H9 (cell line): ENCODE results near the gene XIRP2. TPM values are rescaled to one million over a fixed set of nuclear protein-coding genes. Genes with fewer than 3 reads are reported as not detected.

Experiments used
- DNase-seq: peaks from one replicate; pipeline ENCODE4 v3.0.0-alpha.2; 2017
- H2AFZ ChIP-seq: one replicate; pipeline ENCODE4 v1.6.1; 2013; ENCODE audit warnings: mild to moderate bottlenecking, low read length, control low read depth, moderate library complexity
- H2AK5ac ChIP-seq: 2 replicates; pipeline ENCODE4 v1.6.1; 2013; ENCODE audit warnings: low read length, control low read depth, mixed read lengths; ENCODE audit not compliant: insufficient read length
- H2BK120ac ChIP-seq: one replicate; pipeline ENCODE4 v1.6.1; 2013; ENCODE audit warnings: low read depth, mild to moderate bottlenecking, low read length, control low read depth, inconsistent platforms; ENCODE audit not compliant: poor library complexity, severe bottlenecking
- H2BK12ac ChIP-seq: 2 replicates; pipeline ENCODE4 v1.6.1; 2013; ENCODE audit warnings: low read length, control low read depth, mixed read lengths, low read depth; ENCODE audit not compliant: insufficient read length
- H2BK15ac ChIP-seq: 2 replicates; pipeline ENCODE4 v1.6.1; 2013; ENCODE audit warnings: low read depth, low read length, control low read depth
- H2BK20ac ChIP-seq: one replicate; pipeline ENCODE4 v1.6.1; 2013; ENCODE audit warnings: low read depth, mild to moderate bottlenecking, low read length, control low read depth, inconsistent platforms; ENCODE audit not compliant: poor library complexity, severe bottlenecking
- H2BK5ac ChIP-seq: 2 replicates; pipeline ENCODE4 v1.6.1; 2013; ENCODE audit warnings: low read length, control low read depth, mixed read lengths; ENCODE audit not compliant: insufficient read length
- H3K14ac ChIP-seq: 2 replicates; pipeline ENCODE4 v1.6.1; 2013; ENCODE audit warnings: low read length, control low read depth; ENCODE audit not compliant: insufficient read depth
- H3K18ac ChIP-seq: 2 replicates; pipeline ENCODE4 v1.6.1; 2013; ENCODE audit warnings: low read depth, mild to moderate bottlenecking, mixed read lengths, low read length, control low read depth; ENCODE audit not compliant: insufficient read length
- H3K23ac ChIP-seq: 2 replicates; pipeline ENCODE4 v1.6.1; 2013; ENCODE audit warnings: low read length, control low read depth, mixed read lengths, low read depth; ENCODE audit not compliant: insufficient read length
- H3K23me2 ChIP-seq: 2 replicates; pipeline ENCODE4 v1.6.1; 2013; ENCODE audit warnings: low read depth, mild to moderate bottlenecking, mixed read lengths, low read length, control low read depth; ENCODE audit not compliant: insufficient read length, poor library complexity, severe bottlenecking
- H3K27ac ChIP-seq: 2 replicates; pipeline ENCODE4 v1.5.1; 2013; ENCODE audit warnings: low read length, control low read depth, mixed read lengths, low read depth; ENCODE audit not compliant: insufficient read length
- H3K27me3 ChIP-seq: 2 replicates; pipeline ENCODE4 v1.6.1; 2013; ENCODE audit warnings: low read length, control low read depth, inconsistent platforms; ENCODE audit not compliant: insufficient read depth
- H3K4ac ChIP-seq: 2 replicates; pipeline ENCODE4 v1.6.1; 2013; ENCODE audit warnings: low read depth, mild to moderate bottlenecking, control low read depth, inconsistent platforms, low read length, moderate library complexity
- H3K4me1 ChIP-seq: 2 replicates; pipeline ENCODE4 v1.6.1; 2013; ENCODE audit warnings: low read length, control low read depth, inconsistent platforms; ENCODE audit not compliant: insufficient read depth
- H3K4me2 ChIP-seq: 2 replicates; pipeline ENCODE4 v1.6.1; 2013; ENCODE audit warnings: low read length, control low read depth, mixed read lengths; ENCODE audit not compliant: insufficient read length, insufficient read depth
- H3K56ac ChIP-seq: 2 replicates; pipeline ENCODE4 v1.6.1; 2013; ENCODE audit warnings: low read depth, mild to moderate bottlenecking, mixed read lengths, low read length, control low read depth; ENCODE audit not compliant: insufficient read length
- H3K79me1 ChIP-seq: 2 replicates; pipeline ENCODE4 v1.6.1; 2013; ENCODE audit warnings: low read depth, mild to moderate bottlenecking, moderate library complexity, low read length, control low read depth, inconsistent platforms; ENCODE audit not compliant: insufficient read depth, poor library complexity, severe bottlenecking
- H3K79me2 ChIP-seq: 2 replicates; pipeline ENCODE4 v1.6.1; 2013; ENCODE audit warnings: low read length, control low read depth, inconsistent platforms; ENCODE audit not compliant: insufficient read depth
- H3K9ac ChIP-seq: 2 replicates; pipeline ENCODE4 v1.6.1; 2013; ENCODE audit warnings: low read length, control low read depth, mixed read lengths; ENCODE audit not compliant: insufficient read length; ENCODE audit errors: extremely low read depth
- H3K9me3 ChIP-seq: one replicate; pipeline ENCODE4 v1.6.1; 2013; ENCODE audit warnings: low read depth, low read length, inconsistent platforms; ENCODE audit not compliant: control insufficient read depth
- H3T11ph ChIP-seq: one replicate; pipeline ENCODE4 v1.6.1; 2013; ENCODE audit warnings: mild to moderate bottlenecking, low read length, control low read depth, inconsistent platforms
- H4K20me1 ChIP-seq: one replicate; pipeline ENCODE4 v1.6.1; 2013; ENCODE audit not compliant: control insufficient read depth, insufficient read length, insufficient read depth
- H4K5ac ChIP-seq: 2 replicates; pipeline ENCODE4 v1.6.1; 2013; ENCODE audit warnings: low read depth, mild to moderate bottlenecking, mixed read lengths, low read length, control low read depth; ENCODE audit not compliant: insufficient read length
- H4K8ac ChIP-seq: replicated peaks from 2 replicates; pipeline ENCODE4 v1.6.1; 2013; ENCODE audit warnings: low read length, control low read depth, mixed read lengths, low read depth; ENCODE audit not compliant: insufficient read length
- H4K91ac ChIP-seq: 2 replicates; pipeline ENCODE4 v1.6.1; 2013; ENCODE audit warnings: low read depth, mild to moderate bottlenecking, moderate library complexity, mixed read lengths, low read length, control low read depth; ENCODE audit not compliant: insufficient read length
- H3K27ac Mint-ChIP-seq, 3 experiments: 2 replicates in 2 of 3; 3 replicates in 1 of 3; pipeline ENCODE4 v1.8.0; 2020 to 2021; ENCODE audit warnings: mixed read lengths in 3 of 3, mild to moderate bottlenecking in 1 of 3, moderate library complexity in 1 of 3
- H3K27me3 Mint-ChIP-seq: 2 replicates; pipeline ENCODE4 v1.8.0; 2021; ENCODE audit warnings: low read depth, mild to moderate bottlenecking, moderate library complexity, mixed read lengths
- H3K36me3 Mint-ChIP-seq, 3 experiments: 2 replicates in 2 of 3; 3 replicates in 1 of 3; pipeline ENCODE4 v1.8.0; 2020 to 2021; ENCODE audit warnings: low read depth in 3 of 3, mixed read lengths in 3 of 3; ENCODE audit not compliant: insufficient read depth in 1 of 3
- H3K4me1 Mint-ChIP-seq, 2 experiments: 2 replicates each; pipeline ENCODE4 v1.8.0; 2020; ENCODE audit warnings: mixed read lengths in 2 of 2
- H3K4me3 Mint-ChIP-seq, 2 experiments: 2 replicates in 1 of 2; 3 replicates in 1 of 2; pipeline ENCODE4 v1.8.0; 2020 to 2021; ENCODE audit warnings: mild to moderate bottlenecking in 2 of 2, mixed read lengths in 2 of 2, moderate library complexity in 1 of 2
- H3K9me3 Mint-ChIP-seq, 2 experiments: 2 replicates in 1 of 2; 3 replicates in 1 of 2; pipeline ENCODE4 v1.8.0; 2020; ENCODE audit warnings: mild to moderate bottlenecking in 2 of 2, mixed read lengths in 2 of 2, moderate library complexity in 1 of 2
- WGBS: extraction: QIAGEN DNeasy Blood & Tissue Kit; methylation state at CpG from one replicate; pipeline ENCODE4 v1.1.7; 2013; ENCODE audit warnings: missing lambda C conversion rate, low lambda C conversion rate, mixed read lengths; ENCODE audit not compliant: insufficient read length; ENCODE audit errors: extremely low coverage; 5-methylcytosine and 5-hydroxymethylcytosine counted together
- total RNA-seq: library from RNA; stranded (reverse); gene quantifications from 2 replicates; pipeline ENCODE4 v1.2.1, GENCODE V29; 2021
- TF ChIP-seq, protein P1 (sequence below): fragments of 200-600 bp; sonication (generic); conservative IDR thresholded peaks from 3 replicates; pipeline ENCODE4 v1.8.0; 2021; ENCODE audit warnings: antibody characterized with exemption, mild to moderate bottlenecking

The XIRP2 gene
- total RNA-seq, 1 experiment from 2014 or later = 0.07 TPM

DNA sequence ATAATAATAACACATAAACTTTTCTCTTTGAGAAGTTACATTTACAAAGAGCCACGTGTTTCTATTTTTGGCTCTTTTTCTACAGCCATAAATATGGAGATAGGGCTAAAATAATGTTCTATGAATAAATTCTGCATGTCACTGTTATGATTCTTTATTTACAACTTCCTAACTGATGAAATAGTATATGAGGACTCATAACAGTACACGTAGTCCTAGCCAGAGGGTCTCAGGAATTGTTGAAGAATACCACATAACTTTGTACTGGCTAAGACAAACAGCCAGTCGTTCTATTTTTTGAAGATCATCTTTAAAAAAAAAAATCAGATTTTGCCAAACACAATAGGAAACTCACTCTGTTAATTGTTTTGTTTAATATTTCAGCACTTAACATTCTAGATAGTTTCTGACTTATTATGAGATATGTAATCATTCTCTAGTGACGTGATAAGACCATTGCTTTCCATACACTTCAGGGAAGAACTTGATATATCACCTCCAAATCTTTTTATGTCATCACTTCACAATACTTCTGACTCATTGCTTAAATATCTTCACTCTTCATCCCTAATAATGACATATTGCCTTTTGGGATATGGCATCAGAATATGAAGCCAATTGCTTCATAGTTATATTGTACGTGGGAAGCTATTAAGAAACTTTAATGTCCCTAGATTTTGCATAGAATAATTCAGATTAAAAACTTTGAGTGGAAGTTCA is 256.1 kb downstream of the XIRP2 start:
- Histone ChIP-seq H4K91ac (no peak overlapping the region), H3K79me2 (no peaks in the 10 kb centered on the region), H2AK5ac (no peak overlapping the region), H3K23me2 (no peaks in the 10 kb centered on the region), H3T11ph (no peak overlapping the region), H3K27me3 (no peaks in the 10 kb centered on the region), H4K20me1 (no peaks in the 10 kb centered on the region), H3K23ac (no peak overlapping the region), H3K79me1 (no peaks in the 10 kb centered on the region), H3K4me1 (no peaks in the 10 kb centered on the region; the same call in 1 of the 2 replicates), H2AFZ (no peak overlapping the region), H3K4ac (no peak overlapping the region), H3K4me2 (no peak overlapping the region), H2BK12ac (no peak overlapping the region), H3K9me3 (no peaks in the 10 kb centered on the region), H3K9ac (no peak overlapping the region), H3K18ac (no peak overlapping the region), H2BK15ac (no peak overlapping the region), H3K14ac (no peak overlapping the region), H3K27ac (no peak overlapping the region), H3K56ac (no peak overlapping the region), H2BK120ac (no peak overlapping the region), H2BK20ac (no peak overlapping the region), H4K8ac (no peak overlapping the region), H4K5ac (no peak overlapping the region), H2BK5ac (no peak overlapping the region)
- Mint-ChIP-seq H3K4me1 (peaks cover 3 to 5% of the 10 kb centered on the region in 2 experiments), H3K4me3 (no peak overlapping the region), H3K27me3 (no peaks in the 10 kb centered on the region), H3K27ac (no peak overlapping the region), H3K36me3 (no peaks in the 10 kb centered on the region), H3K9me3 (no peaks in the 10 kb centered on the region)
- DNase-seq = no peak
- TF ChIP-seq, protein P1, sequence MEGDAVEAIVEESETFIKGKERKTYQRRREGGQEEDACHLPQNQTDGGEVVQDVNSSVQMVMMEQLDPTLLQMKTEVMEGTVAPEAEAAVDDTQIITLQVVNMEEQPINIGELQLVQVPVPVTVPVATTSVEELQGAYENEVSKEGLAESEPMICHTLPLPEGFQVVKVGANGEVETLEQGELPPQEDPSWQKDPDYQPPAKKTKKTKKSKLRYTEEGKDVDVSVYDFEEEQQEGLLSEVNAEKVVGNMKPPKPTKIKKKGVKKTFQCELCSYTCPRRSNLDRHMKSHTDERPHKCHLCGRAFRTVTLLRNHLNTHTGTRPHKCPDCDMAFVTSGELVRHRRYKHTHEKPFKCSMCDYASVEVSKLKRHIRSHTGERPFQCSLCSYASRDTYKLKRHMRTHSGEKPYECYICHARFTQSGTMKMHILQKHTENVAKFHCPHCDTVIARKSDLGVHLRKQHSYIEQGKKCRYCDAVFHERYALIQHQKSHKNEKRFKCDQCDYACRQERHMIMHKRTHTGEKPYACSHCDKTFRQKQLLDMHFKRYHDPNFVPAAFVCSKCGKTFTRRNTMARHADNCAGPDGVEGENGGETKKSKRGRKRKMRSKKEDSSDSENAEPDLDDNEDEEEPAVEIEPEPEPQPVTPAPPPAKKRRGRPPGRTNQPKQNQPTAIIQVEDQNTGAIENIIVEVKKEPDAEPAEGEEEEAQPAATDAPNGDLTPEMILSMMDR = no peak
- WGBS = no CpG with 5 or more reads among the region's 5 CpGs
